Measurements from ENCODE around the gene DBH.

The DBH gene

DNA sequence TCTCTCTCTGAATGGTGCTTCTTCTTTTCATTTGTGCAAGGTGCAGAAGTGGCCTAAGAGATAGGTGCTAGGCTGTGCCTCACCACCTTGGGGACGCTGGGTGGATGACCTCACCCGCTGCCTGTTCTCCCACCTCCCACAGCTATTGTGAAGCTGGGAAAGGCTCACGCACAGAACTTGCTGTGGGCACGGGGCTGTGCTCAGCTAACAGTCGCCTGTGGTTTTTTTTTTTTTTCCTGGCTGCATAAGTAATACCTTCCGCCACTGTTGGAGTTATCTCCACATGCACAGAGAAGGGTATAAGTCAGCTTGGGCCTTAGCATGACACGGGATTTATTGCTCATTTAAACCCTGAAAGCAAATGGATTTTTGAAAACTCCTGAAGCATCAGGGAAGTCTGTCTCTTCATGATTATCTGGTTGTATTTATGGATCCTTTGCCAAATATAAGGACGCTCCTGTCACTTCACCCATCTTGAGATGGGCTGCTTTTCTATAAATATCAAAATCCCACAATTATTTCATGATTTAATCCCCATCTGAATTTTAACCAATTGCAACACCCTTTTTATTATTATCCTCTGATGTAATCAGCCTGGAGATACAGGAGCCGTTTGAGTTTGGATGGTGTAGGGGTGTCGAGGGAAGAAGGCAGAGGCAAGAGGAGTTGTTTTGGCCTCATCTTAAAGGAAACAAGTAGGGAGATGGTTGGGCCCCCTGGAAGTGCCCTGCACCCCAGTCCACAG is 9.0 kb downstream of the DBH start:
- no peak for DNase-seq

GRCh38 chr9:133647148-133647547 is 11.0 kb downstream of the DBH start:
- no peak for DNase-seq

GRCh38 chr9:133647765-133648469 is 11.8 kb downstream of the DBH start:
- no peak for DNase-seq

DNA sequence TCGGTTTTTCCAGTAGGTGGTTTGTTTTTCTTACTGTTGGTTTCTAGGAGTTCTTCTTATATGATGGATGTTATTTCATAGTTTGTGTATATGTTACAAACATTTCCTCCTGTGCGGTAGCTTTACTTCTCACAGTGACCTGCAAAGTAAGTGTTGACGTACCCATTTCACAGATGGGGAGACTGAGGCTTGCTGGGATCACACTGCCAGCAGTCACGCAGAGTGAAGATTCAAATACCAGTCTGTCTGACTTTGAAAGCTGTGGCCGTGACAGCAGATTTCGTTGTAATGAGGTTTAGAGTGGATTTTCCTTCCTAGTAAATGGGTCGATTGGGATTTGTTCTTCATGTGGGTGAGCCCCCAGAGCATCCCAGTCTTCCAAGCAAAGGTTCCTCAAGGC is 13.0 kb downstream of the DBH start:
- no peak for DNase-seq

DNA sequence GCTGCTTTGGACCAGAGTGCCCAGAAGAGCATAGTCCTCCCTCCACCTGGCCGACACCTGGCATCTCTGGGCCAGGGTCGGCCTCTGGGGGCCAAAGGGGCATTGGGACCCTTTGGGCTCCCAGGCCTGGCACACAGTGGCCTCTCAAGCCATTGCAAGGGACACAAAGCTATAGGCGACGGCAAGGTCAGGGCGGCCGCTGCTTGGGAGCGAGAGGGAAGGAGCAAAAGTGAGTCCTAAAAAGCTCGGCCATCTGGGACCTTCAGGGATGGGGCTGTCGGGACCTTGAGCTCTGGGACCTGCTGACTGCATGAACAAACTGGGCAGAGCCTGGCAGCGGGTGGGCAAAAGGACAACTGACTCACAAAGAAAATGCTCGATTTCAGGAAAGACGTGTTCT is 13.9 kb downstream of the DBH start:
- DNase-seq: no peak

GRCh38 chr9:133653638-133654037 is 17.5 kb downstream of the DBH start:
- DNase-seq: no peak

DNA sequence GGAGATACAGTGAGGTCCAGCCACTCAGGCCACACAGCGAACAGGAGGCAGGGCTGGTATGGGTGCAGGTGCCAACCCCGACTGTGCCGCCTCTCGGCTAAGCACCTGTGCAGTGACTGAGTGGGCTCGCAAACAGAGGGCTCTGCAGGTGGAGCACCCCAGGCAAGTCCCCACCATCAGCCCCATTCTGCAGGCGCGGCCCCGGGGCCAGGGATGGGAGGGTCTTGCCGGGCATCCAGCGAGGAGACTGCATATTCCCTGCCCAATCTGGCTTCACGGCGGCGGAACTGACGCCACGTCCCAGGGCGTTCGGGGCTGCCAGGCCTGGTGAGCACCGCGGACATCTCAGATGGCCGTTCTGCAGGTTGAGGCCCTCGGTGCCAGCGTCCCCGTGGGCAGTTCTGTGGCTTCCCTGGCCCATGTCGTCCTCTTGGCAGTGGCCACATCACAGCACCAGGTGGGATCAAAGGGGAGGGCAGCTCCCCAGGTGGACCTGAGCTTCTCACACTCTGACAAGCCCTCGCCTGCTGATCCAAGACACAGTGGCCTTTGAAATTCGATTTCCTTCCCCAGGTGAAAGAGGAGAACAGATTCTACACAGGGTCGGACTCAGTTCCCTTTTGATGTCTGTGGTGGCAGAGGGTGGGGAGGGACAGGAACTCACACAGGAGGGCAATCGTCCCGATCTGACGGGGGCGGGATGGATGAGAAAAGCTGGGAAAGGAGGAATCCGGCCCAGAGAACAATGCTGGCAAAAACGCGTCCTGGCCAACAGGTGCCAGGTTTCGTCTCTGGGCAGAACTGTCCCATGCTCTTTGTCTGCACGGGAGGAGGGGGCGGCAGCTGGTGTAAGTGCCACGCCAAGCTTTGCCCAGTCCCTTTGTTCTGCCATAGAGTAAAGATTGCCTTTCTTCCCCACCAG is 18.8 kb downstream of the DBH start:
- DNase-seq: no peak

- no peak for DNase-seq
These were observed 19.5 kb downstream of the DBH start for GRCh38 chr9:133655701-133656100.

GRCh38 chr9:133656211-133657119 is 20.3 kb downstream of the DBH start:
- DNase-seq: no peak

GRCh38 chr9:133657120-133657661 is 21.0 kb downstream of the DBH start:
- DNase-seq: no peak

DNA sequence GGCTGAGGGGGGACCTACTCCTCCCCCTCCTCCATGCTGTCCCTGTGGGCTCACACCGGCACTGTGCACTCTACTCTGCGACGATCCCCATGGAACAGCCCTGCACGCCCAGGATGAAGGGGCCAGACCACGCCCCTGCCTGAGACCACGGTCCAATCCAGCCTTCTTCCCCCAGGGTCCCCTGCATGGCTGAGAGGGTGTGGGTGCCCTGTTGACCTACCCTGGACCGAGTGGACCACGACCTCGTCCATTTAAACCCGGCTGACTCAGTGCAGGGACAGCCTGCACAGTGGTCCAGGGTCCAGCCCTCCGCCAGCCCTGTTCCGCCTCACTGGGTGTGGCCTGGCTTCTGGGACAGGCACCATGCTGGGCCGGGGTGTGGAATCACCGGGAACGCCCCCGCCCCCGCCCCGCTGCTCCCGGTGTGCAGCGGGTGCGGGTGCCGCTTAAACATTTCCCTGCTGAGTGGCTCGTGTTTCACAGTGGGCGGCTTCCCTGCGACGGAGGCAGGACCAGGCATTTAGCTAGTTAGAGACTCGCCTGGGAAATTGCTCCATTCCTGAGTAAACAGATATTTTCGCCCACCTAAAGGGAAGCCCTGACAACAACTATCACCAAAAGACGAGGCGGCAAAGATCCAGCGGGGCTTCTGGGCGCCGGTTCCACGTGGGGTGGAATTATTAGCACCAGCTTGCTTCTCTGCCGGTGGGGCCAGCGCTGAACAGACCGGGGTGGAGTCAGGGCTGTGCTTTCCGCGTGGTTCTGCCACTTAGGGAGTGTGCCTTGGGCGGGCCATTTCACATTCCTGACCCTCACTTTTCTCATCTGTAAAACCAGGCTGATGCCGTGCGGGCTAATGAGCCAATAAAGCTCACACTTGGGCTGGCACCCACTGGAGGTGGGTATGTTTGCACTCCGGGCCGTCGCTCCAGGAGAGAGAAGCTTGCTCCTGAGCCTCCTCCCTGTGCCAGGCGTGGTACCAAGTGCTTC is 22.6 kb downstream of the DBH start:
- no peak for DNase-seq

DNA sequence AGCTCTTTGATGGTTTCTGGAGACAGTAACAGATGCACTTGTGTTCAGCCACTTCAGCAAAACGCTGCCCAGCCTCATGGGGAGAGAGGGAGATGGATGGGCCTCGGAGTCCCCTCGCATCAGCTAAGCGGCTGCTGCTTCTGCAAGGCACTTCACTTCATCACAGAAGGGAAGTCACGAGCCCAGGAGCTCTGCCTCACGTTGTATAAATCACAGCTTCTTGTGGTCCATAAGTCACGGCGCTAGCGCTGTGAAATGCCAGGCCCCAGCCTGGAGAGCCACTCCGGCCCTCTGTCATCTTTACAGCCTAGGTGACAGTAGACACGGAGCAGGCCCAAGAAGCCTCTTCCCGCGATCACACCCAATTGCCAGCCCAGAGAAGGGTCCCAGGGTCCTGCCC is 23.4 kb downstream of the DBH start:
- no peak for DNase-seq

GRCh38 chr9:133661846-133662540 is 25.8 kb downstream of the DBH start:
- no peak for DNase-seq

DNA sequence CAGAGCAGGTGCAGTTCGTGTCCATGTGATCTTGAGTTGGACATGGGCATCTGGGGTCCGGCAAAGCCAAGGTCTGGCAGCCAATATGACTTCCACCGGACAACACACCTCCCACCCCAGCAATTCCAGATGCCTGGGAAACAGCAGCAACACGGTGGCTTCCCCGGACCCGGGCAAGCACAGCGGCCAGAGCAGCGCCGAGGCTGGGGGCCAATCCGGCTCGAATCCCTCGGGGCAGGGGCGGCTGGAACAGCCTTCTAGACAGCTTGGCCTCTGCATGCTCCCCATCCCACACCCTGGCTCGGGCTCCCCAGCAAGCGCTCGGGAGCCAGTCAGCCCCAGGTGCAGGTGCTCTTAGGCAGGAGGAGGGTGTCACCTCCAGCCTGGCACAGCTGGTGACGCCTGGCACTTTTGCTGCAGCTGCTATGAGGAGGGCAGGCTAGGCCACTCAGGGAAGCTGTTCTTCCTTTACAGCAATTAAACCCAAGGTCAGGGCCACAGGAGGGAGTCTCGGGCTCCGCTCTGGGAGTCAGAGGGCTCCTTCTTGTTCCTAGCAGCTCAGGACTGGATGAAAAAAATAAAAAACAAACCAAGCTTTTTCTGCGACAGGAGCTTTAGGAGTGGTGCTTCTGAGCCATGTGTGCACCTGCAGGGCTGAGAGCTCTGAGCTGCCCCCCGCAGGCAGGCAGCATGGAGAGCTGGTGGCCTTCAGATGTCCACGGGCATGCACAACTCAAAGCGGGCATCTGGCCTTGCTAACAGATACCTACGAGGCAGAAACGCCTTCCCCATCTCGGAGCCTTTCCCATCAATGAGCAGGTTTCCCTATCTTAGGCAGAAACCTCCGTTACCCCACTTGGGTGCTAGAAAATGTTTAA is 28.2 kb downstream of the DBH start:
- DNase-seq: no peak

DNA sequence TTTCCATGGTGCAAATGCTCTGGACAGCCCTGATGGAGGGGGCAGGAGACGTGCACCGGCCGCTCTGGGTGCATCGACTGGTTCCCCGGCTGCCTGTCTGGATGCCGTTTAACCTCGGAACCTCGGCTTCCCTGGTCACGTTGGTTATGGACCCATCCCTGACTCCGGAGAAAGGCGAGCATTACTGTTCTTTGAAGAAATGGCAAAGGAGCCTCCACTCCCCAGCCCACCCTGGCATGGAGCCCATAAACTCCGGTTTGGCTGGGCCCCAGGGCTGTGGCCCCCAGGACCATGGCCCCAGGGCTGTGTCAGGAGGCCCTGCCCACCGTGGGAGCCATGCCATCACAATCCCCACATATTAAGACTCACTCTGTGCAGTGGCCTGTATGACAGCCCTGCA is 28.9 kb downstream of the DBH start:
- DNase-seq: no peak

GRCh38 chr9:133665535-133665934 is 29.4 kb downstream of the DBH start:
- no peak for DNase-seq

GRCh38 chr9:133666387-133666786 is 30.2 kb downstream of the DBH start:
- no peak for DNase-seq

- no peak for DNase-seq
These were observed 30.7 kb downstream of the DBH start for GRCh38 chr9:133666845-133667244.

- DNase-seq: no peak
These were observed 31.7 kb downstream of the DBH start for GRCh38 chr9:133667759-133668450.

Data from activated CD4-positive, alpha-beta T cell treated with anti-CD3 and anti-CD28 coated beads, Interleukin-2, Interleukin-6, amounts not matched to agents 100 ng/mL and 50 ng/mL, durations not matched to agents 16 hours and 8 hours (primary cell).